Fibroblast of pulmonary artery (primary cell): ENCODE data around the gene ADAM17.
"Not testable (repeated sequence)": the region's sequence is repeated elsewhere in the genome, so short reads cannot be mapped to it uniquely, and the experiment has no call there.

Experiments
- DNase-seq: peaks from one replicate; pipeline ENCODE4 v3.0.0-alpha.2; 2010; ENCODE audit warnings: low read depth
- H3K4me3 ChIP-seq: replicated peaks from 2 replicates; pipeline ENCODE4 v1.5.1; 2011; ENCODE audit warnings: low read depth, mild to moderate bottlenecking, control low read depth, low read length, moderate library complexity
- TF ChIP-seq, protein P1 (sequence below): IDR thresholded peaks from 2 replicates; pipeline ENCODE4 v1.5.1; 2011; ENCODE audit warnings: mild to moderate bottlenecking, control low read depth, low read length, inconsistent platforms; ENCODE audit errors: missing control alignments

The ADAM17 gene

DNA sequence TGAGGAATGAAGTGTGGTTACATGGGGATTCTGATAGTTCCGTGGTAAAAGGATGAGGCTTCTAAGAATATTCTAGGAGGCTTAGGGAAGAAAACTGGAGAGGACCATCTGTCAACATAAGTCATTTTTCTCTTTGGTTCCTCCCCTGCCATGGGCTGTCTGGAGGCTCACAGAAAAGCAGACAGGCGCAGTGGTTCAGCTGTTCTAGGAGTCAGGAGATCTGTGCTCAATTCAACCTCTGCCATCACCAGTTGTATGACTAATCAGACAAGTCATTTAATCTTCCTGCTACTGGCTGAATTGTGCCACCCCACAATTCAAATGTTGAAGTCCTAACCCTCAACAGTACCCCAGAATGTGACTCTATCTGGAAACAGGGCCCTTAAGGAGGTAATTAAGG, 36.4 kb downstream of the ADAM17 start:
- no peak overlapping the region for H3K4me3 ChIP-seq
- no peak for DNase-seq
- TF ChIP-seq, protein P1, sequence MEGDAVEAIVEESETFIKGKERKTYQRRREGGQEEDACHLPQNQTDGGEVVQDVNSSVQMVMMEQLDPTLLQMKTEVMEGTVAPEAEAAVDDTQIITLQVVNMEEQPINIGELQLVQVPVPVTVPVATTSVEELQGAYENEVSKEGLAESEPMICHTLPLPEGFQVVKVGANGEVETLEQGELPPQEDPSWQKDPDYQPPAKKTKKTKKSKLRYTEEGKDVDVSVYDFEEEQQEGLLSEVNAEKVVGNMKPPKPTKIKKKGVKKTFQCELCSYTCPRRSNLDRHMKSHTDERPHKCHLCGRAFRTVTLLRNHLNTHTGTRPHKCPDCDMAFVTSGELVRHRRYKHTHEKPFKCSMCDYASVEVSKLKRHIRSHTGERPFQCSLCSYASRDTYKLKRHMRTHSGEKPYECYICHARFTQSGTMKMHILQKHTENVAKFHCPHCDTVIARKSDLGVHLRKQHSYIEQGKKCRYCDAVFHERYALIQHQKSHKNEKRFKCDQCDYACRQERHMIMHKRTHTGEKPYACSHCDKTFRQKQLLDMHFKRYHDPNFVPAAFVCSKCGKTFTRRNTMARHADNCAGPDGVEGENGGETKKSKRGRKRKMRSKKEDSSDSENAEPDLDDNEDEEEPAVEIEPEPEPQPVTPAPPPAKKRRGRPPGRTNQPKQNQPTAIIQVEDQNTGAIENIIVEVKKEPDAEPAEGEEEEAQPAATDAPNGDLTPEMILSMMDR: no peak

DNA sequence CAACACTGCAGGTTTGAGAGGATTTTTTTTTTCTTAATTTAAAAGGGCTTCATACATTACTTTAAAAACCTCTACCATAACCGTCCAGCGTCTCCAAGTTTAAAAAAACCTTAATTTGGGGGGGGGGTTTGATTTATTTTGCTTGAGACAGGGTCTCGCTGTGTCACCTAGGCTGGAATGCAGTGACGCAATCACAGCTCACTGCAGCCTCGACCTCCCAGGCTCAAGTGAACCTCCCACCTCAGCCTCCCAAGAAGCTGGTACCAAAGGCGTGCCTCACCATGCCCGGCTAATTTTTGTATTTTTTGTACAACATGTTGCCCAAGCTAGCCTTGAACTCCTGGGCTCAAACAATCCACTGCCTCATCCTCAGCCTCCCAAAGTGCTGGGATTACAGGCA, 36.9 kb downstream of the ADAM17 start:
- TF ChIP-seq, protein P1: no peak
- no peak overlapping the region for H3K4me3 ChIP-seq
- no peak for DNase-seq

DNA sequence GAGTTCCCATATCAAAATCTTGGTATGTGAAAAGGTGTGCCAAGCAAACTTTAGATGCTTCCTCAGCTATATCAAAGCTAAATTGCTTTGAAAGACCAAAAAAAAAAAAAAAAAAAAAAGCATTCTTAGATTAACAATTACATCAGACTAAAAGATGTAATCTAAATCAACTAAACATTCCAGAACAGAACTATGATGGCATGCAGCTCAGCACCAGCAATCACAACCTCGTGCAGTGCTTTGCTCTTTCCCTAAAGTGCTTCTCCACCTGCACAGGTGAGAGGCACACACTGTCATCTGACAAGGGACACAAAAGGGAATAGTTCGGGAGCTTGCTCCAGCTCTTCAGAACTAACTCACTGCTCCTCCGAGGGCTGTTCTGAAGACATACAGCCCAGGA, 37.5 kb downstream of the ADAM17 start:
- H3K4me3 ChIP-seq: no peak overlapping the region
- TF ChIP-seq, protein P1: no peak
- no peak for DNase-seq

DNA sequence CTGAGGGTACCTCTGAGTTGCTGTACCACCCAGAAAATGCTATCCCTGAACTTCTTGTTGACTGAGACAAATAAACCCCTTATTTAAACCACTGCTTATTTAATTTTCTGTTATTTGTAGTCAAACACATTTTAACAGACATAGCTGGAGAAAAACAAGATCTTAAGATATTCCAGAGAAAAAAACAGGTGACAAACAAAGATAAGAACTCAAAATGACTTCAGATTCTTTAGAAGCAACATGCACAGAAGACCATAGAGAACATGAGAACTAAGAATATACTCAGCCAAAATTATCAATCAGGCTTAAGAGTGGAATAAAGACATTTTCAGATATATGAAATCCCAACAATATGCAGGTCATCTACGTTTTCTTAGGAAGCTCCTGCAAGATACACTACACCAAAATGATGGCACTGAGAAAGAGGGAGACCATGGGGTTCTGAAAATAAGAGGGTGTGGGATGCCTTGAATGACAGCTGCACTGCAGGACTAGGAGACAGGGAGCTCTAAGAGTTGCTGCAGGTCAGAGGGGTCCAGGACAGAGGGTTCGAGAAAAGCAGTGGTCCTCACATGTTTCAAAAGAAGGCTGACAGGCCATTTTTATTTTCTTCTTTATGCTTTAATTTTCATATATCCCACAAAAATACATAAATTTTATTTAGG, 38.4 kb downstream of the ADAM17 start:
- TF ChIP-seq, protein P1: no peak
- H3K4me3 ChIP-seq: no peak overlapping the region
- no peak for DNase-seq

DNA sequence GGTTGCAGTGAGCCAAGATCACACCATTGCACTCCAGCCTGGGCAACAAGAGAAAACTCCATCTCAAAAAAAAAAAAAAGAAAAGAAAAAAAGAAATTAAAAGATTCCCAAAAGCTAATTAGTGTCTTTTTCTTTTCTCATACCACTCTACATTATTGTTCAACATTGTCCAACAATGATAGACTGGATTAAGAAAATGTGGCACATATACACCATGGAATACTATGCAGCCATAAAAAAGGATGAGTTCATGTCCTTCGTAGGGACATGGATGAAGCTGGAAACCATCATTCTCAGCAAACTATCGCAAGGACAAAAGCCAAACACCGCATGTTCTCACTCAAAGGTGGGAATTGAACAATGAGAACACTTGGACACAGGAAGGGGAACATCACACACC, 41.7 kb downstream of the ADAM17 start:
- DNase-seq, H3K4me3 ChIP-seq: not testable (repeated sequence)

DNA sequence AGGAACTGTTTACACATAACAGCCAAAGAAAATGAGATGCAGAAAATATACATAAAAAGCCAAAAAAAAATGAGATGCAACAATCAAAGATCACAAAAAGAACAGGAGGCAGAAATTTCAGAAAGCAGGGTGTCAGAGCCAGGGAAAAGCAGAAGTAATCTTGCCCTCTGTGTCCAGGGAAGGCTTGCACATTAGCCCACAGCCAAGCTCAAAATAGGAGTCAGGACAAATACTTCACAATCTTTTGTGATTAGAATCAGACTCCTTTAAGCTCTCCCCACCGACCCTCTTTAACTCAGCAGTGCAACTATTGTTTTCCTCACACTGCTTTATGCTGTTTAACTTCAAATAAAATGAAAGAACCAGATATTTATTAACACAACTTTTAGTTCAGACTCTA, 46.7 kb downstream of the ADAM17 start:
- no peak overlapping the region for H3K4me3 ChIP-seq
- TF ChIP-seq, protein P1: no peak
- no peak for DNase-seq

DNA sequence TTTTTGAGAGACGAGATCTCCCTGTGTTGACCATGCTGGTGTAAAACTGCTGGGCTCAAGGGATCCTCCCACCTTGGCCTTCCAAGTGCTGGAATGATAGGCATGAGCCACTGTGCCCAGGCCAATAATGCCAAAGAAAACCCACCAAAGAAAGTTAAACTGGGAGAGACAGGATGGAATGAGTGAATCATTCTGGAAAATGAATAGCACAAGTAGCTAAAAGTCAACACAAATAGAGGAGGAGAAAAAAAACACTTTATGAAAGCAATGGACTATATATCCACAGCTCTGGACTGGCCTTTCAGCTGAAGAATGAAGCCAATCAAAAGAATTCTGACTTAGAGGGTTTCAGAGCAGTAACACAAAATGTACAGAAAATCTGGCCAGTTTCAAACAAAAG, 57.4 kb downstream of the ADAM17 start:
- H3K4me3 ChIP-seq: no peak overlapping the region
- TF ChIP-seq, protein P1: no peak
- DNase-seq: no peak
